CD1c-positive myeloid dendritic cell (primary cell): ENCODE data around the gene SPPL2A.
"Not testable (repeated sequence)": the region's sequence is repeated elsewhere in the genome, so short reads cannot be mapped to it uniquely, and the experiment has no call there.

ENCODE experiments used
- DNase-seq: peaks from one replicate; pipeline ENCODE4 v3.0.0-alpha.2; 2016; ENCODE audit errors: extremely low spot score

The SPPL2A gene, protein sequence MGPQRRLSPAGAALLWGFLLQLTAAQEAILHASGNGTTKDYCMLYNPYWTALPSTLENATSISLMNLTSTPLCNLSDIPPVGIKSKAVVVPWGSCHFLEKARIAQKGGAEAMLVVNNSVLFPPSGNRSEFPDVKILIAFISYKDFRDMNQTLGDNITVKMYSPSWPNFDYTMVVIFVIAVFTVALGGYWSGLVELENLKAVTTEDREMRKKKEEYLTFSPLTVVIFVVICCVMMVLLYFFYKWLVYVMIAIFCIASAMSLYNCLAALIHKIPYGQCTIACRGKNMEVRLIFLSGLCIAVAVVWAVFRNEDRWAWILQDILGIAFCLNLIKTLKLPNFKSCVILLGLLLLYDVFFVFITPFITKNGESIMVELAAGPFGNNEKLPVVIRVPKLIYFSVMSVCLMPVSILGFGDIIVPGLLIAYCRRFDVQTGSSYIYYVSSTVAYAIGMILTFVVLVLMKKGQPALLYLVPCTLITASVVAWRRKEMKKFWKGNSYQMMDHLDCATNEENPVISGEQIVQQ

DNA sequence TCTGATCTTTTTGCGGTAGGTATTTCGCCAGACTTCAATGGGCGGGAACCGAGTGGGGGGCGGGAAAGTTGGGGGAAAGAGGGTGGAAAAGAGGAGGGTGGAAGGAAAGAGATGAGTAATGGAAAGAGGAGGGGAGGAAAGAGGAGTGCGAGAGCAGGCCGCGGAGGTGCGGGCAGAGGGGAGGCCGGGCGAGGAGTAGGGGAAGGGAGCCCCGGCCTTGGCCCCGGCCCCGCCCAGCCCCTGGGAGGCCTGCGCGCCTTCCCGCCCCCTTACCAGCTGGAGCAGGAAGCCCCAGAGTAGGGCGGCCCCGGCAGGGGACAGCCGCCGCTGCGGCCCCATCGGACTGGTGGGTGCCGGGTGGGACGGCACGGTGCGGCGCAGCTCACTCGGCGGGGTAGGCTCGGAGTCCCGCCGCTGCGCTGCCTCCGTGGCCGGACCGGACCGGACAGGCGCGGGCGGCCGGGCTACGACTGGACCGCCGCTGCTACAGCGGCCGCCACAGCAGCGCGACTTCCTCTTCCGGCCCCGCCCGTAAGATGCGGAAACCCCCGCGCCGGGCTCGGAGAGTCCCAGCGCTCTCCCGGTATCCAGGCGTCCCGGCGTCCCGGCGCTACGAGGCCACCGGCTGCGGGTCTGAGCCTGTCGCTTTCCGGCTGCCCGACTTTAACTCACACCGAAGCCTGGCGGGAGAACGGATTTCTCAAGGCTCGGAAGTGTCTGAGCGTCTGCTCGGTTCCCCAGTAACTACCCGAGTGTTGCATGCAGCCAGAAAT lies at the start of gene SPPL2A:
Gene SPPL2A, minus strand, starts transcription at position 512 of the 773 bp plus-strand sequence. Its CDS starts 173 bp downstream, at position 339.
- peak; percentile 87 for DNase-seq

DNA sequence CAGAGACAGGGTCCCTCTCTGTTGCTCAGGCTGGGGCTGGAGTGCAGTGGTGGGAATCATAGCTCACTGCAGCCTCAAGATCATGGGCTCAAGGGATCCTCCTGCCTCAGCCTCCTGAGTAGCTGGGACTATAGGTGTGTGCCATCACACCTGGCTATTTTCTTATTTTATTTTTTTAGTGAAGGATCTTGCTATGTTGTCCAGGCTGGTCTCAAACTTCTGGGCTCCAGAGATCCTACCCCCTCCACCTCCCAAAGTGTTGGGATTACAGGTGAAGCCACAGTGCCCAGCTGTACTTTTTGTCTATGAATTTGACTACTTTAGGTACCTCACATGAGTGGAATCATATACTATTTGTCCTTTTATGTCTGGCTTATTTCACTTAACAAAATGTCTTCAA lies 49.1 kb upstream of the SPPL2A start:
- no peak for DNase-seq

DNA sequence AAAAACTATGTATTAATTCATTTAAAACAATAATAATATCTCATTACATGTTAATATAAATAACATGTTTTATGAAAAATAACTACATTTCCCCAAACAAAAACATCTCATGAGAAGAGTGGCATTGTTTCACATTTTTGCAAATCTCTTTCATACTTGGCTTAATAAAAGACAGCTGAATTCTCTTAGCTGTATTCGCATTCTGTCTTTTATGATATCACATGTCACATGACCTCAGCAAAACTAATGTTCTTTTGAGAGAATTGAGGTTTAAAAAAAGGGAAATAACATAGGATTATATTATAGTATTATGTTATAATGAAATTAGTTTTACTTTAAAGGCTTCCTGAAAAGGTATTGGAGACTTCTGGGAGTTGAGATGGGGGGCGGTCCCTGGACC lies 48.4 kb upstream of the SPPL2A start:
- no peak for DNase-seq

DNA sequence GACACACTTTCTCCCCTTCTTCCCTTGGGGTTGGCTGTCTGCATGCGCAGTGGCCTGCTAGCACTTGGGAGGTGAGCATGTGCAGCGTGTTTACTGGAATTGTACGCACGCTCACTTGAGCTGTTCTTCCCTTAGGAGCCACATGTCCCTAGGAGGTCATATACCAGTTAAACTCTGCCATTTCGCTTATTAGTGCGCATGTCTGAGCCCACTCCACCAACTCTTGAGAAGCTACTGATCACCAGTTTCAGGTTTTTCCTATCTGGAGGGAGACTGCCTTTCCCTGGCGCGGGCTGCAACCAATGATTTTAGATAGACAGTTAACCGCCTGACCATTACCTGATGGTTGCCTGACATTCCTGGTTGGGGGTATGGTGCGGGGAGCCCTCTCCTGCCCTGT lies 47.6 kb upstream of the SPPL2A start:
- no peak for DNase-seq

DNA sequence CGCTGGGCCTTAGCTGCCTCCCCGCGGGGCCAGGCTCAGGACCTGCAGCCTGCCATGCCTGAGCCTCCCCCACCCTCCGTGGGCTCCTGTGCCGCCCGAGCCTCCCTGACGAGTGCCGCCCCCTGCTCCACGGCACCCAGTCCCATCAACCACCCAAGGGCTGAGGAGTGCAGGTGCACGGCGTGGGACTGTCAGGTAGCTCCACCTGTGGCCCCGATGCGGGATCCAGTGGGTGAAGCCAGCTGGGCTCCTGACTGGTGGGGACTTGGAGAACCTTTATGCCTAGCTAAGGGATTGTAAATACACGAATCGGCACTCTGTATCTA lies 46.6 kb upstream of the SPPL2A start:
- DNase-seq, result not testable (repeated sequence)

DNA sequence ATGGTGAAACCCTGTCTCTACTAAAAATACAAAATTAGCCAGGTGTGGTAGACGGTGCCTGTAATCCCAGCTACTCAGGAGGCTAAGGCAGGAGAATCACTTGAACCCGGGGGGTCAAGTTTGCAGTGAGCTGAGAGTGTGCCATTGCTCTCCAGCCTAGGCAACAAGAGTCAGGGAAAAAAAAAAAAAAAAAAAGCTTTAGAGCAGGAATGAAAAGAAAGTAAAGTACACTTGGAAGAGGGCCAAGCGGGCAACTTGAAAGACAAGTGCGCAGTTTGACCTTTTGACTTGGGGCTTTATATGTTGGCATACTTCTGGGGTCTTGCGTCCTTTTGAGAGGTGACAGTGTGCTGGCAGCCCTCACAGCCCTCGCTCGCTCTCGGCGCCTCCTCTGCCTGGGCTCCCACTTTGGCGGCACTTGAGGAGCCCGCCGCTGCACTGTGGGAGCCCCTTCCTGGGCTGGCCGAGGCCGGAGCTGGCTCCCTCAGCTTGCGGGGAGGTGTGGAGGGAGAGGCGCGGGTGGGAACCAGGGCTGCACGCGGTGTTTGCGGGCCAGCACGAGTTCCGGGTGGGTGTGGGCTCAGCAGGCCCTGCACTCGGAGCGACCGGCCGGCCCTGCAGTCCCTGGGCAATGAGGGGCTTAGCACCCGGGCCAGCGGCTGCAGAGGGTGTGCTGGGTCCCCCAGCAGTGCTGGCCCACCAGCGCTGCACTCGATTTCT lies 46.1 kb upstream of the SPPL2A start:
- not testable (repeated sequence) for DNase-seq

DNA sequence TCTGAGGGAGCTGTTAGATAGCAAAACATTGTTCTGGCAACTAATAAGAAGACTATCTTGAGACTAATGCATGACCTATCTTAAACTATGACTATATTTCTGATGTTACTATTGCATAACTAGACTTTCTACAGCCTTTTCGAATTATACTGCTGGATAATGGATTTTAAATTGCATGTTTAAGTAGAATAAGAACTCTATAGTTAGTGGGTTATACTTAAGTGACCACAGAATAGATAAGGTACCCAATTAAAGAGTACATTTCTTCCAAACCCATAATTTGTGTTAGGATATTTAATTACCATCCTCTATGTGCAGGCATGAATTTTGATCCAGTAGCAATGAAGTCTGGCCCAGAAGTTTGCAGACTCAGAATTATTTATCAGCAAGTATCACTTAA lies 44.6 kb upstream of the SPPL2A start:
- no peak for DNase-seq

DNA sequence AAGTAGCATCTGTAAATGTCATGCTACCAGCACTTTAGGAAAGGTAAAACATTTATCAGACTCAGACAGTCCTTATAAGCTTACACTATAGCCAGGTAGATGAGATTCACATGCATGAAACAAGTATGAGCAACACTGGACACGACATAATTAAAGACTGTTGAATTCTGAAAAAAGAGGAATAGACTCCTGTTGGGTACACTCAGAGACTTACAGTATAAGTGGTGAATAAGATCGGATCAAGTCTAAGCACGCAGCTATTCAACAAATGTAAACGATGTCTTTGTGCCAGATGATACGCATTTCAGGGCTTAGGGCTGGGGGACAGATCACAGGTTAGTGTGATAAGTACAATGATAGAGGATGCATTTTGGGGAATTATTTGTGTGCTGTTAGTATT lies 43.2 kb upstream of the SPPL2A start:
- no peak for DNase-seq

DNA sequence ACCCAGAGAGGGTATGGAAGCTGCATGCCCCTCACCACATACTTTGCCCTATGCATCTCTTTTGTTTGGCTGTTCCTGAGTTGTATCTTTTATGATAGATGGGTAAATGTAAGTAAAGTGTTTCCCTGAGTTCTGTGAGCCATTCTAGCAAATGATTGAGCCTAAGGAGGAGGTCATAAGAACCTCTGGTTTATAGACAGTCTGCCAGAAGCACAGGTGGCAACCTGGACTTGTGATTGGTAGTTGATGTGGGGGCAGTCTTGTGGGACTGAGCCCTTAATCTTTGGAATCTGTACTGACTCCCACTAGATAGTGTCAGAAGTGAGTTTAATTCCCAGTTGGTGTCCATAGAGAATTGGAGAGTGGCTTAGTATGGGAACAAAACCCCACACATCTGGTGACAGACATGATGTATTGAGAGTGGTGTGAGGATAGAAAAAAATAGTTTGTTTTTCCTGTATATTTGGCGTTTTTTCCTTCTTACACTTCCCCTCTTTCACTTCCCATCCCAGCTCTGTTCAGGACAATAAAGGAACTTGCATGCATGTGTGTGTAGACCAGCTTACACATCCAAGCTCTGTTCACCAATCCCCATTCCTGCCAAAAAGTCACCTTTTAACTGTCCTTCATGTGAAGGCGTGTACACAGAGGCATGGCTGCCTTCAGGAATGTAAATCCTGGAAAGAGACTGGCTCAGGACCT lies 38.1 kb upstream of the SPPL2A start:
- peak; percentile 27 for DNase-seq

DNA sequence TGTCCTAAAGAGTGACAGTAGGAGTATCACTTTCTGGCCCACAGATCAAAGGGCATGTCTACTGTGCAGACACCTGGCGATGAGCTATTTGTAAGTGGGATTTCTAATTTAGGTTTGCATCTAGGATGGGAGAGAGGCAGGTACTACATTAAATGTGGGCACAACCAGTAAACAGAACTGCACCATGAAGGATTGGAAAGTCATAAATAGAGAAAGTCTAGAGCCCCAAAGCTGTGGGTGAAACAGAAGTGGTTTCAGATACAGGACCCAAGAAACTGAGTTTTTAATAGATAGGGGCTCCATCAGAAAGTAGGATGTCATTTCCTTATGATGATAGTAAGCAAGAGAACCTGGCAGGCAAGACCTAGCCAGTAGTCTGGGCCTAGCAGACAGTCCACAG lies 35.2 kb upstream of the SPPL2A start:
- DNase-seq, result no peak

DNA sequence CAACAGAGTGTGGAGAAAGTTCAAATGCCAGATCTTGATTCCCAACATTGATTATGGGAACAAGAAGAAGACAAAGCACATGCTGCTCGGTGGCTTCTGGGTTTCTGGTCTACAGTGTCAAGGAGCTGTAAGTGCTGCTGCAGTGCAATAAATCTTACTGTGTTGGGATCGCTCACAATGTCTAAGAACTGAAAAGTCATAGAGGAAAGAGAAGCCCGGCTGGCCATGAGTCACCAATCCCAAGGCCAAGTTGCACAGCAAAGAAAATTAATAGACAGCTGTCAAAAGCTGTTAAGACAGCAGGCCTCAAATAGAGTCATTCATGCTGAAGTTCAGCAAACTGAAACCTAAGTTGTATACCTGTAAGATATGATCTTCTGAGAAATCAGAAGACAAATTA lies 33.2 kb upstream of the SPPL2A start:
- DNase-seq, result no peak

DNA sequence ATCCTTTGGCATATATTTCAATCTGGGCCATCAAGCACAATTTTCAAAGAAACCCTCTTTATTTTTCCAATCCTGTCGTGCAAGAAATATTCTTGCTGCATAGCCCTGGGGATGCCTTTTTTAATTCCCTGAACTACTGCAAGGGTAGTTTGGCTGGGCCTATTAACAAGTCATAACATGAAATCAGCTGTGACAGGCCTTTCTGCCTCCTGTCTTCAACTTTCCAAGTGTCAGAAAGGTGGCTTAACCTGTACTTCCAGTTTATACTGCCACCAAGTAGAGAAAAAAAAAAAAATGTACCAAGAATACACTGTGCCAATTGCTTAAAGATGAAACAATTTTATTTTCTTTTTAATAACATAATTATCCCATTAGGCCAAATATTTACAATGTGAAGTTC lies 32.4 kb upstream of the SPPL2A start:
- no peak for DNase-seq

DNA sequence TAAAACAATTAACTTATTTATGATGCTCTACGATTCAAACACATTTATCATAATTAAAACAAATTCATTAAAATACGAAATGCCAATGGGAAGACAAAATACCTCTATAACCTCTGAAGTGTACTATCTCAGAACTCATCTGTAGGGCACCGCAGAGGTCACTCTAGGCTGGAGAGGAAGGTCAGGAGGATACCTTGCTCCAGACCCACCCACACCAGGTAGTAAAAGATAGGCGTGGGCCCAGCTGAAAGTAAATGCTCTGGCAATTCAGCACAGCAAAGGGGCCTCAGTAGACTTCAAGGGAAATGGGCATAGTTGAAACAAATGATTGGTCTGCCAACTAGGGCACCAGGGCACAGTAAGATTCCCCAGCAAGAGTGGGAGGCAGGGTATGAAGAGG lies 26.0 kb upstream of the SPPL2A start:
- DNase-seq, result no peak

DNA sequence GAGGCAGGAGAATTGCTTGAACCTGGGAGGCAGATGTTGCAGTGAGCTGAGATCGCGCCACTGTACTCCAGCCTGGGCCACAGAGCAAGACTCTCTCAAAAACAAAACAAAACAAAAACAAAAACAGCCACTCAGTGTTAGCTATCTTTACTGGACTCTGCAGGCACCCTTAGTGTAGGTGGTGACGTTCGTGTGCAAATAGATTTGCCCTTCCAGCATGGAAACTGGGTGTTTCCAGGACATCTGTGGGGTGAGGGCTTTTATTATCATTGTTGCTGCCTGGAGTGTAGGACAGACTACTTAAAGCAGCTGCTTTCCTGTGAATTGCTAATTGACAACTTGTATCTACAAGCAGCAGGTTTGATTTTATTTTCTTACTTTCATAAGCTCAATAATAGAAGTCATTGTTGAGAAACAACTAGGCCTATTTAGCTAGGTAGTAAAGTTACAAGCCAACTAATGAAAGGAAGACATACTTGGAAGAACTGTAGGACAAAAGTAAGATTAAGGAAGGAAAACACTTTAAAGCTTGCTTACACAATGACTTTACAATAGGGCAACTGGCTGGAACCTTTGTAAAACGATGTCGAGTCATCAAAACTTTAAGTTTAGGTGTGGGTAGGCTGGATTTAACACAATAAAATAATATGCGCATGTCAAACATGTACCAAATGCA lies 25.4 kb upstream of the SPPL2A start:
- DNase-seq, result no peak

DNA sequence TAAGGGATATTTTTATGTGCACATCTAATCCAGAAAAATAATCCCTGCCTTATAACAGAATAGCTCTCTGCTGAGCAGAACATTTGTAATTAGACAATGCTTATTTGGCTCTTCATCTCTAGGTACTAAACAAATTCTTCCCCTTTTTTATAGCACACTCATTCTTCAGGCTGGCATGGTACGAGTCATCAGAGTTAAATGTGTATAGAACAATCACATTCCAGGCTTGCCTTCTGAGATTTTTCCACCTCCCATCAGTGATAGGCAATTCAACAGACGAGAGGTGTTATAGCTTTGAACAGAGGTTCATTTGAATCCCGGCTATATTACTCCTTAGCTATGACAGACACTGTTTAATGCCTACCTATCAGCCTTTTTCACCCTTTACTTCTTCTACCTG lies 21.4 kb upstream of the SPPL2A start:
- DNase-seq, result no peak

DNA sequence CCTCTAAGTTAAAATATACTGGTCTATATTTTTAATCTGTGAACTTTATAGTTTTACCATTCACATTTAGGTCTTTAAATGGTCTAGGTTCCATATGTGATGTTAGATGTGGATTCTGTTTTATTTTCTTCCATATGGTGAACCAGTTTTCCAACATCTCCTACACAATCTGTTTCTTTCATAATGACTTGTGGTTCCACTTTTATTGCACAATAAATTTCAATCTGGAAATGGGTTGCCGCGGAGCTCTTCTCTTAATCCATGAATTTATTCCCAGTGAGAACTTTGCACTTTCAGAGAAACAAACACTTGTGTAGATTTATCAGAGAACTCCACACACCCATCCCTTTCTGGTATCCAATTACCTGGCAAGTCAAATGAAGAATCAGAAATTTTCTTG lies 20.9 kb upstream of the SPPL2A start:
- no peak for DNase-seq

DNA sequence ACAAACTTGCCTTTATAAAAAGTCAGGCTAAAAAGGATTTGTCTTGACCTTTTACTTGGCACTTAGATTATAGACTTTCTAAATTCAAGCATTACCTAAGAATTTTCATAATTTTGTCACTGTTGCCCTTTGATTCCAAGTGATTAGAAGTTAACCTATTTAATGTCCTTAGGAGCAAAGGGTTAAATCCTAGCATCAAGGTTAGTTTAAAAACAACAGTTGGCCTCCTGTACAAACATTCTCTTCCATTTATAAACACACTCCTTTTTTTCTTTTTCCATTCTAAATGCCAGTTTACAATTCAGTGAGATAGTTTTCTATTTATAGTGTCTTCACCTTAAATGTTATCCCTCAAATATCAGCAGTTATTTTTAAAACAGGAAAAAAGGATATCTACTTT lies 18.4 kb upstream of the SPPL2A start:
- DNase-seq, result no peak

DNA sequence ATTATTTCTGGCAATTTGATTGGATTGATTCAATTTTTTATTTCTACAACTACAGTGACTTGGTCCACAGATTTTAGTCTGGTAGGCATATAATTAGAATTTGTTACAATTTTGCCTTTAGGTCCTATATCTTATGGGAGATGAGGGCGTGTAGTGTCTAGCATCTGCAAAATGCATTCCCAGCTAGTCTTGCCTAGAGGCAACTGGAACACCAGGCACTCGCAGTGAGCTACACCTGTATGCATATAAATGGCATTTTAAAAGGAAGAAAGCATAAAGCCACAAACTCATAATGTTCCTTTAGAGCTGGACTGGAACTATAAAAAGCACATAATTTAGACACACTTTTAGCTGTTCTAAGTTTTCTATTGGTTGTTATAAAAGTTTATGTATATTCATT lies 17.9 kb upstream of the SPPL2A start:
- no peak for DNase-seq

DNA sequence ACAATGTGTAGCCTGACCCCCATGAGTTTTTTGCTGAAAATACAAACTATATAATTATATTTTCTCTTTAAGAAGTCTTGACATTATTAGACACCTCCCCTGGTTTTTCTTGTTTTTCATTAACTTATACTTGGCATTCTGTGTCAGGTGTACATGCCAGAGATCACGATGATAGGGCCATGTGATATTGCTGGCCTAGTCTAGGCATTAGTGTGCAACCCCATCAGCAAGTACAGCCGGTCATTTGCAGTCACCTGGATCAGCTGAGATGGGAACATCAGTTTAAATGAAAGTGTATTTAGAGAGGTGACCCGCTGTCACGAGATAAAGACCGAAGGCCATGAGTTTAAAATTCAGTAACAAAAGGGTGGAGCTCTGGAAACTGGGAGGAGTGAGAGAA lies 12.6 kb upstream of the SPPL2A start:
- no peak for DNase-seq

DNA sequence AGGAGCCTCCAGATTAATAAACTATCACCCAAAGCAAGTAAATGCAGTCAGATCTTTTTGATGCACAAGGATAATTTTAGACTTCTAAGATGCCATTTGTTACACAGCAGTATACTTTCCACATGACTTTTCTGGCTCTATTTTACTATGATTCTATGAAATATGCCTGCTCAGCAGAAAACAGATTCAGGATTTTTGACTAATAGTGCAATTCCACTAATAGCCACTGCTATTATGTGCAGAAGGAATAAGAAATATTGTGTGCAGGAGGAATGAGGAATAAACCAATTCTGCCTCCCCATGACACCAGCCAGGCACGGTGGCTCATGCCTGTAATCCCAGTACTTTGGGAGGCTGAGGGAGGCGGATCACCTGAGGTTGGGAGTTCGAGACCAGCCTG lies 11.5 kb upstream of the SPPL2A start:
- DNase-seq, result no peak

DNA sequence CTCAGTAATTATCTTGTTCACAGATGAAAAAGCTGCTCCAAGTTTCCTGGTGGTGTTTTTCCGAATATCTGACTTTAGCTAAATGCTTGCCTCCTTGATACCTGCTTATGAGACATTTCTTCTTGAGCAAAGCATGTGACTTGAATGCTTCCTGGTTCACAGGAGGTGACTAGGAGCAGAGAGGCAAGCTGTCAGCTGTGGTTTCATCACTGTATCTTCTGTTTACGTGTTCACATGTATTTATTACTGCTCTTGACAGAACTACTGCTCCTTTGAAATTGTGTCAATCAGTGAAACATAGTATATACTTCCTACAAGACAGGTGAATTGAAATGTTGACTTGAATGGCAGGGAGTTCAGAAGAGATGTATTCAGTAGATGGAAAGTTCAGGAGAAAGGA lies 8.9 kb upstream of the SPPL2A start:
- no peak for DNase-seq
